Common myeloid progenitor, CD34-positive (primary cell): ENCODE data around the gene INO80E.
A peak's percentile ranks its signal among the peaks of the same experiment; 100 is the strongest.

Experiments used
- CTCF ChIA-PET: fragments of 350-600 bp; sonication (Branson Sonifier 250); formaldehyde crosslinking; loops from one replicate; lab custom pipeline; 2021; ENCODE audit warnings: antibody characterized with exemption; lab: Charles Lee
- POLR2A ChIA-PET: fragments of 350-600 bp; sonication (Branson Sonifier 250); formaldehyde crosslinking; loops from one replicate; lab custom pipeline; 2021; ENCODE audit warnings: antibody characterized with exemption; lab: Charles Lee
- DNase-seq, 3 donors: peaks; one replicate each; pipeline versions ENCODE4 v3.0.0 to v3.0.0-alpha.2; 2013
- H3K27ac ChIP-seq, 2 experiments: 1 replicate in 1 of 2; 2 replicates in 1 of 2; pipeline ENCODE4 v1.7.0; 2013; ENCODE audit warnings: inconsistent platforms in 2 of 2, low read length in 2 of 2, mild to moderate bottlenecking in 2 of 2, low read depth in 1 of 2, moderate library complexity in 1 of 2; ENCODE audit not compliant: severe bottlenecking in 2 of 2, insufficient read depth in 1 of 2, poor library complexity in 1 of 2
- H3K27me3 ChIP-seq, 5 experiments: replicated peaks in 2 of 5; 1 replicate in 3 of 5; 2 replicates in 2 of 5; pipeline versions ENCODE4 v1.6.1 to v1.7.0; 2013; ENCODE audit warnings: low read length in 4 of 5, mild to moderate bottlenecking in 2 of 5, moderate library complexity in 2 of 5, inconsistent platforms in 1 of 5; ENCODE audit not compliant: insufficient read depth in 5 of 5, control insufficient read depth in 4 of 5
- H3K36me3 ChIP-seq, 4 experiments: 1 replicate in 2 of 4; 2 replicates in 2 of 4; pipeline versions ENCODE4 v1.6.1 to v1.7.0; 2013; ENCODE audit warnings: low read length in 3 of 4, control low read depth in 1 of 4, mild to moderate bottlenecking in 1 of 4; ENCODE audit not compliant: control insufficient read depth in 4 of 4, insufficient read depth in 4 of 4
- H3K4me1 ChIP-seq, 4 experiments: 1 replicate in 3 of 4; 2 replicates in 1 of 4; pipeline versions ENCODE4 v1.6.1 to v1.7.1; 2013; ENCODE audit warnings: low read length in 3 of 4, mild to moderate bottlenecking in 3 of 4, control low read depth in 1 of 4, inconsistent platforms in 1 of 4, moderate library complexity in 1 of 4; ENCODE audit not compliant: control insufficient read depth in 4 of 4, insufficient read depth in 4 of 4; ENCODE audit errors: control extremely low read depth in 1 of 4
- H3K4me3 ChIP-seq, 7 experiments: 1 replicate in 4 of 7; 2 replicates in 3 of 7; pipeline versions ENCODE4 v1.5.1 to v1.7.0; 2013; ENCODE audit warnings: mild to moderate bottlenecking in 7 of 7, low read length in 6 of 7, moderate library complexity in 6 of 7, inconsistent platforms in 2 of 7, low read depth in 2 of 7, control low read depth in 1 of 7; ENCODE audit not compliant: insufficient read depth in 4 of 7, control insufficient read depth in 1 of 7; ENCODE audit errors: extremely low read depth in 1 of 7
- H3K9me3 ChIP-seq, 5 experiments: 1 replicate in 4 of 5; 2 replicates in 1 of 5; pipeline versions ENCODE4 v1.6.1 to v1.7.1; 2013; ENCODE audit warnings: low read length in 4 of 5, mild to moderate bottlenecking in 2 of 5, inconsistent platforms in 1 of 5, low read depth in 1 of 5, moderate library complexity in 1 of 5; ENCODE audit not compliant: control insufficient read depth in 4 of 5, insufficient read depth in 2 of 5; ENCODE audit errors: control extremely low read depth in 1 of 5
- WGBS: methylation state at CpG from one replicate; pipeline ENCODE4 v1.1.5; 2013; ENCODE audit not compliant: insufficient coverage; 5-methylcytosine and 5-hydroxymethylcytosine counted together

INO80E gene

GRCh38 chr16:30005341-30006094 lies 9.5 kb downstream of the INO80E start:
- peaks cover 0 to 23% (median 19%) of the 10 kb centered on the region in 4 experiments for H3K4me1 ChIP-seq
- H3K27me3 ChIP-seq, result peaks cover 0 to 18% (median 6%) of the 10 kb centered on the region in 5 experiments
- no peak overlapping the region for H3K4me3 ChIP-seq
- H3K9me3 ChIP-seq, result no peaks in the 10 kb centered on the region
- 78% methylated on average over 23 of the region's 35 CpGs for WGBS
- peak; percentile 49 to 72 (median 69) for DNase-seq
- no peak overlapping the region for H3K27ac ChIP-seq
- peaks cover 0 to 37% (median 16%) of the 10 kb centered on the region in 4 experiments for H3K36me3 ChIP-seq
- POLR2A ChIA-PET, result interaction anchor here (0.5 kb wide), 1 partner anchor 286 kb away, joined by 3 read pairs; no protein-coding TSS in a partner anchor
- CTCF ChIA-PET, result interaction anchor here (0.8 to 1.8 kb wide), 13 partner anchors 9 to 185 kb away, joined by 3 to 6 read pairs (median 4); partner anchors contain the start of genes INO80E, KCTD13, TAOK2 and TLCD3B

GRCh38 chr16:30006095-30006473 lies 10.0 kb downstream of the INO80E start:
- peaks cover 0 to 22% (median 6%) of the 10 kb centered on the region in 5 experiments for H3K27me3 ChIP-seq
- no peak overlapping the region for H3K27ac ChIP-seq
- no peak overlapping the region for H3K4me3 ChIP-seq
- ChIA-PET CTCF (interaction anchor here (0.6 to 1.5 kb wide), 13 partner anchors 9 to 414 kb away, joined by 3 to 6 read pairs (median 3); partner anchors contain the start of gene INO80E), POLR2A (no interaction called here)
- peaks cover 0 to 37% (median 12%) of the 10 kb centered on the region in 4 experiments for H3K36me3 ChIP-seq
- WGBS, result 94% methylated on average over 17 of the region's 18 CpGs
- H3K9me3 ChIP-seq, result no peaks in the 10 kb centered on the region
- peaks cover 0 to 29% (median 24%) of the 10 kb centered on the region in 4 experiments for H3K4me1 ChIP-seq
- DNase-seq, result no peak

GRCh38 chr16:30006659-30007377 lies 10.8 kb downstream of the INO80E start:
- Histone ChIP-seq H3K36me3 (peaks cover 0 to 33% (median 9%) of the 10 kb centered on the region in 4 experiments), H3K4me1 (peaks cover 0 to 35% (median 28%) of the 10 kb centered on the region in 4 experiments), H3K27me3 (peaks cover 0 to 28% (median 6%) of the 10 kb centered on the region in 5 experiments), H3K4me3 (no peak overlapping the region), H3K27ac (no peak overlapping the region), H3K9me3 (no peaks in the 10 kb centered on the region)
- DNase-seq, result no peak
- 97% methylated on average over 21 of the region's 34 CpGs for WGBS
- CTCF ChIA-PET, result interaction anchor here (0.6 to 1.5 kb wide), 12 partner anchors 10 to 413 kb away, joined by 3 to 6 read pairs (median 3); partner anchors contain the start of genes INO80E and MVP
- POLR2A ChIA-PET, result no interaction called here

- no peak for DNase-seq
- ChIA-PET CTCF (interaction anchor here (1.0 to 1.3 kb wide), 3 partner anchors 21 to 200 kb away, joined by 3 to 4 read pairs (median 3); partner anchors contain the start of gene MVP), POLR2A (no interaction called here)
- H3K27ac ChIP-seq, result no peak overlapping the region
- H3K4me1 ChIP-seq, result peaks cover 0 to 36% (median 31%) of the 10 kb centered on the region in 4 experiments
- H3K36me3 ChIP-seq, result peaks cover 0 to 28% (median 6%) of the 10 kb centered on the region in 4 experiments
- H3K27me3 ChIP-seq, result peaks cover 0 to 34% (median 11%) of the 10 kb centered on the region in 5 experiments
- H3K4me3 ChIP-seq, result no peak overlapping the region
- WGBS, result 92% methylated on average over 11 of the region's 11 CpGs
- no peaks in the 10 kb centered on the region for H3K9me3 ChIP-seq
These were observed 11.4 kb downstream of the INO80E start for GRCh38 chr16:30007378-30007895.

- DNase-seq, result no peak
- no peak overlapping the region for H3K27ac ChIP-seq
- CTCF ChIA-PET, result interaction anchor here (1.0 to 1.5 kb wide), 2 partner anchors 13 to 23 kb away, joined by 3 to 4 read pairs; partner anchors contain the start of gene C16orf92
These were observed 13.2 kb downstream of the INO80E start for GRCh38 chr16:30009085-30009862.

More at GRCh38 chr16:30009085-30009862, 13.2 kb downstream of the INO80E start:
- peaks cover 0 to 14% (median 0%) of the 10 kb centered on the region in 4 experiments for H3K36me3 ChIP-seq
- H3K27me3 ChIP-seq, result peaks cover 0 to 39% (median 11%) of the 10 kb centered on the region in 5 experiments
- H3K4me3 ChIP-seq, result no peak overlapping the region
- H3K4me1 ChIP-seq, result peaks cover 0 to 32% (median 28%) of the 10 kb centered on the region in 4 experiments
- H3K9me3 ChIP-seq, result no peaks in the 10 kb centered on the region
- 74% methylated on average over 15 of the region's 26 CpGs for WGBS
- POLR2A ChIA-PET, result no interaction called here
